Ascending aorta (tissue), 2 donors: ENCODE measurements around the gene ATRNL1. TPM values are rescaled to one million over a fixed set of nuclear protein-coding genes. Genes with fewer than 3 reads are reported as not detected.
A peak's percentile ranks its signal among the peaks of the same experiment; 100 is the strongest.

Source experiments
- DNase-seq, 2 donors: peaks; one replicate each; pipeline ENCODE4 v3.0.0-alpha.2; 2019; ENCODE audit warnings: low spot score in 2 of 2
- H3K27ac ChIP-seq, 2 donors: fragments of 200-600 bp; sonication (generic); one replicate each; pipeline ENCODE4 v1.5.1; 2016 to 2017; ENCODE audit warnings: mild to moderate bottlenecking in 1 of 2
- H3K27me3 ChIP-seq: fragments of 200-600 bp; sonication (generic); one replicate; pipeline ENCODE4 v1.5.1; 2017
- H3K36me3 ChIP-seq, 2 donors: fragments of 200-600 bp; sonication (generic); one replicate each; pipeline ENCODE4 v1.5.1; 2016
- H3K4me1 ChIP-seq, 2 donors: fragments of 200-600 bp; sonication (generic); one replicate each; pipeline ENCODE4 v1.5.1; 2016 to 2017; ENCODE audit warnings: mild to moderate bottlenecking in 1 of 2
- H3K4me3 ChIP-seq, 2 donors: fragments of 200-600 bp; sonication (generic); one replicate each; pipeline ENCODE4 v1.5.1; 2016 to 2017; ENCODE audit warnings: mild to moderate bottlenecking in 1 of 2
- H3K9me3 ChIP-seq, 2 donors: fragments of 200-600 bp; sonication (generic); one replicate each; pipeline ENCODE4 v1.5.1; 2016
- CTCF ChIP-seq, 3 experiments: fragments of 200-600 bp in 2 of 3; fragments of 450-650 bp in 1 of 3; sonication (generic) in 2 of 3; IDR thresholded peaks; one replicate each; pipeline ENCODE4 v1.5.1; 2016 to 2019; ENCODE audit warnings: antibody characterized with exemption in 3 of 3, mild to moderate bottlenecking in 1 of 3, moderate library complexity in 1 of 3
- intact Hi-C: fragments of 100-400 bp; cut with DNase I; formaldehyde crosslinking; loops from one replicate; pipeline ENCODE4 v1.15.1; 2023
- total RNA-seq: library from RNA; depleted of rRNA; stranded (reverse); fragments of >200 nt; gene quantifications from one replicate; pipeline ENCODE4 v1.1.0, GENCODE V29; 2016

The ATRNL1 gene
- total RNA-seq, 1 donor from 2014 or later: 15.4 TPM

GRCh38 chr10:115760131-115760530, 667.0 kb downstream of the ATRNL1 start:
- no peak for TF ChIP-seq CTCF (IDR thresholded peaks at IDR 0.05)
- Histone ChIP-seq H3K27me3 (no peaks in the 10 kb centered on the region), H3K4me1 (peaks cover 0 to 6% of the 10 kb centered on the region in 2 donors), H3K27ac (no peak overlapping the region), H3K9me3 (no peaks in the 10 kb centered on the region), H3K4me3 (no peak overlapping the region), H3K36me3 (no peaks in the 10 kb centered on the region)
- intact Hi-C loops: loop anchor here (5.0 kb wide), 1 partner anchor 358 kb away; no protein-coding TSS in a partner anchor
- DNase-seq: no peak

- Histone ChIP-seq H3K4me1 (peaks cover 0 to 6% of the 10 kb centered on the region in 2 donors), H3K27me3 (no peaks in the 10 kb centered on the region), H3K27ac (peak overlapping the region; percentile 44 to 68), H3K9me3 (no peaks in the 10 kb centered on the region), H3K36me3 (no peaks in the 10 kb centered on the region), H3K4me3 (no peak overlapping the region)
- intact Hi-C loops: loop anchor here (5.0 kb wide), 1 partner anchor 359 kb away; no protein-coding TSS in a partner anchor
- no peak for DNase-seq
- TF ChIP-seq CTCF (IDR thresholded peaks at IDR 0.05): no peak
Observed at GRCh38 chr10:115761166-115761565, 668.0 kb downstream of the ATRNL1 start.

GRCh38 chr10:115762029-115762428, 668.9 kb downstream of the ATRNL1 start:
- peak in 1 of 2 donors; percentile 65 for DNase-seq
- peak overlapping the region; percentile 44 to 68 for H3K27ac ChIP-seq
- no peak overlapping the region for H3K4me3 ChIP-seq
- no peaks in the 10 kb centered on the region for H3K9me3 ChIP-seq
- peaks cover 0 to 6% of the 10 kb centered on the region in 2 donors for H3K4me1 ChIP-seq
- no peaks in the 10 kb centered on the region for H3K27me3 ChIP-seq
- intact Hi-C loops: loop anchor here (1.0 to 5.0 kb wide), 2 partner anchors 10 to 360 kb away; no protein-coding TSS in a partner anchor
- no peak for TF ChIP-seq CTCF (IDR thresholded peaks at IDR 0.05)
- H3K36me3 ChIP-seq: no peaks in the 10 kb centered on the region

GRCh38 chr10:115771755-115772154, 678.6 kb downstream of the ATRNL1 start:
- no peak for DNase-seq
- intact Hi-C loops: loop anchor here (1.0 kb wide), 1 partner anchor 9 kb away; no protein-coding TSS in a partner anchor
- TF ChIP-seq CTCF (IDR thresholded peaks at IDR 0.05): no peak

GRCh38 chr10:115772606-115773005, 679.4 kb downstream of the ATRNL1 start:
- H3K4me3 ChIP-seq: no peak overlapping the region
- no peaks in the 10 kb centered on the region for H3K36me3 ChIP-seq
- intact Hi-C loops: loop anchor here (1.0 kb wide), 1 partner anchor 10 kb away; no protein-coding TSS in a partner anchor
- no peak for TF ChIP-seq CTCF (IDR thresholded peaks at IDR 0.05)
- peak overlapping the region; percentile 67 to 75 for H3K27ac ChIP-seq
- no peak for DNase-seq
- no peaks in the 10 kb centered on the region for H3K9me3 ChIP-seq
- peaks cover 3 to 12% of the 10 kb centered on the region in 2 donors for H3K4me1 ChIP-seq
- no peaks in the 10 kb centered on the region for H3K27me3 ChIP-seq

More at GRCh38 chr10:115771755-115772154, 678.6 kb downstream of the ATRNL1 start:
- no peaks in the 10 kb centered on the region for H3K36me3 ChIP-seq
- H3K27me3 ChIP-seq: no peaks in the 10 kb centered on the region
- H3K4me1 ChIP-seq: peaks cover 3 to 12% of the 10 kb centered on the region in 2 donors
- H3K27ac ChIP-seq: peak overlapping the region in 1 of 2 donors; percentile 12
- H3K4me3 ChIP-seq: no peak overlapping the region
- H3K9me3 ChIP-seq: no peaks in the 10 kb centered on the region
